K562 (cell line): ENCODE results near the gene ANAPC4.

Experiments used
- BRCA1 ChIP-seq, 2 experiments: fragments of 450-650 bp in 1 of 2; sonication (generic) in 1 of 2; formaldehyde crosslinking in 1 of 2; IDR thresholded peaks; 2 replicates each; pipeline versions ENCODE4 v1.5.0 to v1.6.1; 2017 to 2020; ENCODE audit warnings: mild to moderate bottlenecking in 1 of 2, missing genetic modification reagents in 1 of 2
- CHD2 ChIP-seq: IDR thresholded peaks from 2 replicates; pipeline ENCODE4 v1.6.1; 2011; ENCODE audit warnings: low read depth, low read length
- MIER1 ChIP-seq: fragments of 450-650 bp; IDR thresholded peaks from 2 replicates; pipeline ENCODE4 v1.6.1; 2016; ENCODE audit warnings: antibody characterized with exemption, mild to moderate bottlenecking, low read depth
- NFE2L1 ChIP-seq: fragments of 450-650 bp; IDR thresholded peaks from 2 replicates; pipeline ENCODE4 v1.6.1; 2016; ENCODE audit warnings: missing genetic modification characterization, low read depth, mild to moderate bottlenecking, missing compliant biosample characterization, moderate library complexity, borderline replicate concordance
- RCOR1 ChIP-seq, 2 experiments: IDR thresholded peaks; 2 replicates each; pipeline ENCODE4 v1.6.1; 2012; ENCODE audit warnings: low read depth in 2 of 2, low read length in 2 of 2, borderline replicate concordance in 1 of 2, improper control_type of control experiment in 1 of 2
- SLC30A9 ChIP-seq: fragments of 250-450 bp; sonication (Bioruptor Pico); IDR thresholded peaks from 2 replicates; pipeline ENCODE4 v1.8.0; 2022; ENCODE audit warnings: mild to moderate bottlenecking, moderate library complexity
- SMARCA5 ChIP-seq: fragments of 450-650 bp; IDR thresholded peaks from 2 replicates; pipeline ENCODE4 v1.6.1; 2016
- SMC3 ChIP-seq: conservative IDR thresholded peaks from 2 replicates; pipeline ENCODE4 v1.6.1; 2011; ENCODE audit warnings: low read depth, low read length, improper control_type of control experiment; ENCODE audit not compliant: insufficient read depth
- TCF7L2 ChIP-seq: fragments of 150-350 bp; IDR thresholded peaks from 2 replicates; pipeline ENCODE4 v1.6.1; 2016; ENCODE audit warnings: low read depth, mild to moderate bottlenecking, low read length, moderate library complexity
- TF ChIP-seq, protein P1 (sequence below): fragments of 250-450 bp; sonication (Bioruptor Pico); IDR thresholded peaks from 2 replicates; pipeline ENCODE4 v1.5.0; 2022; ENCODE audit warnings: mild to moderate bottlenecking
- TF ChIP-seq, protein P2 (sequence below), 3 experiments: IDR thresholded peaks in 2 of 3; conservative IDR thresholded peaks in 1 of 3; 2 replicates each; pipeline ENCODE4 v1.5.1; 2011 to 2012; ENCODE audit warnings: low read length in 3 of 3, mild to moderate bottlenecking in 3 of 3, control low read depth in 2 of 3, improper control_type of control experiment in 1 of 3, inconsistent platforms in 1 of 3, low read depth in 1 of 3, mixed read lengths in 1 of 3, moderate library complexity in 1 of 3; ENCODE audit not compliant: insufficient read depth in 2 of 3
- TF ChIP-seq, protein P3 (sequence below): sonication (generic); formaldehyde crosslinking; IDR thresholded peaks from 2 replicates; pipeline ENCODE4 v1.8.1; 2022; ENCODE audit warnings: missing genetic modification reagents

DNA sequence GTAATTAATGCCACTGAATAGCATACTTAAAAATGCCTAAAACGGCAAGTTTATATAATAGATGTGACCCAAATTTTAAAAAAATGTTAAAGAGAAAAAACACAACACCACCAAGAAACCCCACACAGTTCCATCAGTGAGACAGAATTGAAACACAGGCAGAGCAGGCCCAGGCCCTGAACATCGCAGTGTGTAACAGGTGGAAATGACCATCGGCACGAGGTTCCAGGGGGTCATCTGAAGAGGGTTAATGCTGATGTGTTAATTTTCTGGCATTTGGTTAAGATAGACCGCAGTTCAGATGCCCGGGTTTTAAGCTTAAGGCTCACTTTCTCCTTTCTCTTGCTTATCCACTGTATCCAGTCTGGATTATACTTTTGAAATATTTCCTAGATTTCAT is 66.8 kb downstream of the ANAPC4 start:
- TF ChIP-seq, protein P1, sequence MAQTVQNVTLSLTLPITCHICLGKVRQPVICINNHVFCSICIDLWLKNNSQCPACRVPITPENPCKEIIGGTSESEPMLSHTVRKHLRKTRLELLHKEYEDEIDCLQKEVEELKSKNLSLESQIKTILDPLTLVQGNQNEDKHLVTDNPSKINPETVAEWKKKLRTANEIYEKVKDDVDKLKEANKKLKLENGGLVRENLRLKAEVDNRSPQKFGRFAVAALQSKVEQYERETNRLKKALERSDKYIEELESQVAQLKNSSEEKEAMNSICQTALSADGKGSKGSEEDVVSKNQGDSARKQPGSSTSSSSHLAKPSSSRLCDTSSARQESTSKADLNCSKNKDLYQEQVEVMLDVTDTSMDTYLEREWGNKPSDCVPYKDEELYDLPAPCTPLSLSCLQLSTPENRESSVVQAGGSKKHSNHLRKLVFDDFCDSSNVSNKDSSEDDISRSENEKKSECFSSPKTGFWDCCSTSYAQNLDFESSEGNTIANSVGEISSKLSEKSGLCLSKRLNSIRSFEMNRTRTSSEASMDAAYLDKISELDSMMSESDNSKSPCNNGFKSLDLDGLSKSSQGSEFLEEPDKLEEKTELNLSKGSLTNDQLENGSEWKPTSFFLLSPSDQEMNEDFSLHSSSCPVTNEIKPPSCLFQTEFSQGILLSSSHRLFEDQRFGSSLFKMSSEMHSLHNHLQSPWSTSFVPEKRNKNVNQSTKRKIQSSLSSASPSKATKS: no peak
- TF ChIP-seq BRCA1 (IDR thresholded peaks at IDR 0.05): no peak
- TF ChIP-seq BRCA1 (CRISPR knock-in tag; IDR thresholded peaks at IDR 0.05): no peak
- no peak for TF ChIP-seq NFE2L1 (tag)
- TF ChIP-seq SMARCA5: no peak
- no peak for TF ChIP-seq MIER1
- TF ChIP-seq CHD2: no peak
- TF ChIP-seq, protein P2, sequence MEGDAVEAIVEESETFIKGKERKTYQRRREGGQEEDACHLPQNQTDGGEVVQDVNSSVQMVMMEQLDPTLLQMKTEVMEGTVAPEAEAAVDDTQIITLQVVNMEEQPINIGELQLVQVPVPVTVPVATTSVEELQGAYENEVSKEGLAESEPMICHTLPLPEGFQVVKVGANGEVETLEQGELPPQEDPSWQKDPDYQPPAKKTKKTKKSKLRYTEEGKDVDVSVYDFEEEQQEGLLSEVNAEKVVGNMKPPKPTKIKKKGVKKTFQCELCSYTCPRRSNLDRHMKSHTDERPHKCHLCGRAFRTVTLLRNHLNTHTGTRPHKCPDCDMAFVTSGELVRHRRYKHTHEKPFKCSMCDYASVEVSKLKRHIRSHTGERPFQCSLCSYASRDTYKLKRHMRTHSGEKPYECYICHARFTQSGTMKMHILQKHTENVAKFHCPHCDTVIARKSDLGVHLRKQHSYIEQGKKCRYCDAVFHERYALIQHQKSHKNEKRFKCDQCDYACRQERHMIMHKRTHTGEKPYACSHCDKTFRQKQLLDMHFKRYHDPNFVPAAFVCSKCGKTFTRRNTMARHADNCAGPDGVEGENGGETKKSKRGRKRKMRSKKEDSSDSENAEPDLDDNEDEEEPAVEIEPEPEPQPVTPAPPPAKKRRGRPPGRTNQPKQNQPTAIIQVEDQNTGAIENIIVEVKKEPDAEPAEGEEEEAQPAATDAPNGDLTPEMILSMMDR (IDR thresholded peaks at IDR 0.05 in 2 of 3, conservative IDR thresholded peaks at IDR 0.05 in 1 of 3; ENCODE audit: insufficient read depth in 2 of 3, low read depth in 1 of 3, low read length in 3 of 3): no peak
- TF ChIP-seq TCF7L2: no peak
- TF ChIP-seq SLC30A9 (CRISPR knock-in tag): no peak
- TF ChIP-seq, protein P3, sequence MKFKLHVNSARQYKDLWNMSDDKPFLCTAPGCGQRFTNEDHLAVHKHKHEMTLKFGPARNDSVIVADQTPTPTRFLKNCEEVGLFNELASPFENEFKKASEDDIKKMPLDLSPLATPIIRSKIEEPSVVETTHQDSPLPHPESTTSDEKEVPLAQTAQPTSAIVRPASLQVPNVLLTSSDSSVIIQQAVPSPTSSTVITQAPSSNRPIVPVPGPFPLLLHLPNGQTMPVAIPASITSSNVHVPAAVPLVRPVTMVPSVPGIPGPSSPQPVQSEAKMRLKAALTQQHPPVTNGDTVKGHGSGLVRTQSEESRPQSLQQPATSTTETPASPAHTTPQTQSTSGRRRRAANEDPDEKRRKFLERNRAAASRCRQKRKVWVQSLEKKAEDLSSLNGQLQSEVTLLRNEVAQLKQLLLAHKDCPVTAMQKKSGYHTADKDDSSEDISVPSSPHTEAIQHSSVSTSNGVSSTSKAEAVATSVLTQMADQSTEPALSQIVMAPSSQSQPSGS (CRISPR knock-in tag): no peak
- no peak for TF ChIP-seq RCOR1 (IDR thresholded peaks at IDR 0.05; ENCODE audit: borderline replicate concordance in 1 of 2, low read depth in 2 of 2, low read length in 2 of 2)
- no peak for TF ChIP-seq SMC3
